ENCODE data around the gene DDX10.

DNA sequence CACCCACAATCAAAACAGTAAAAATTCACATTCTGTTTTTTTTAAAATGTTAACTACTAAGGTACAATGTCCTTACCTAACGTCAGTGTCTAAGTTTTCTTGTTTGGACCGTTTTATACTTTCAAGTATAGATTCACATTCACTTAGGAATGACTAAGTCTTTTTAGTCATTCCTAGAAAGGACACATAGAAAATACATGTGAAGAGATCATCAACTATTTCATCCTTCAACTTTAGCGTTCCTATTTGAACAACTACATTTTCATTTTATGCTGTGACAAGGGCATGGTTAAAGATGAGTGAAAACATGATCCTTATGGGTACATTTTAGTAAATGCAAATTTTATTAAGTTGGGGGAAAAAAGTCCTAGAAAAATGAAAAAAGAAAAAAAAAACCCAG, 62.8 kb downstream of the DDX10 start:
- TF ChIP-seq, protein P1, sequence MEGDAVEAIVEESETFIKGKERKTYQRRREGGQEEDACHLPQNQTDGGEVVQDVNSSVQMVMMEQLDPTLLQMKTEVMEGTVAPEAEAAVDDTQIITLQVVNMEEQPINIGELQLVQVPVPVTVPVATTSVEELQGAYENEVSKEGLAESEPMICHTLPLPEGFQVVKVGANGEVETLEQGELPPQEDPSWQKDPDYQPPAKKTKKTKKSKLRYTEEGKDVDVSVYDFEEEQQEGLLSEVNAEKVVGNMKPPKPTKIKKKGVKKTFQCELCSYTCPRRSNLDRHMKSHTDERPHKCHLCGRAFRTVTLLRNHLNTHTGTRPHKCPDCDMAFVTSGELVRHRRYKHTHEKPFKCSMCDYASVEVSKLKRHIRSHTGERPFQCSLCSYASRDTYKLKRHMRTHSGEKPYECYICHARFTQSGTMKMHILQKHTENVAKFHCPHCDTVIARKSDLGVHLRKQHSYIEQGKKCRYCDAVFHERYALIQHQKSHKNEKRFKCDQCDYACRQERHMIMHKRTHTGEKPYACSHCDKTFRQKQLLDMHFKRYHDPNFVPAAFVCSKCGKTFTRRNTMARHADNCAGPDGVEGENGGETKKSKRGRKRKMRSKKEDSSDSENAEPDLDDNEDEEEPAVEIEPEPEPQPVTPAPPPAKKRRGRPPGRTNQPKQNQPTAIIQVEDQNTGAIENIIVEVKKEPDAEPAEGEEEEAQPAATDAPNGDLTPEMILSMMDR (IDR thresholded peaks at IDR 0.05) = no peak
- no peak for TF ChIP-seq POLR2A (IDR thresholded peaks at IDR 0.05)
